GM12891 (cell line): ENCODE data around the gene ZNF236.

Source experiments
- PAX5 ChIP-seq: IDR thresholded peaks from 2 replicates; pipeline ENCODE4 v1.6.1; 2011; ENCODE audit warnings: low read length, moderate library complexity, mild to moderate bottlenecking; ENCODE audit not compliant: insufficient read depth, severe bottlenecking
- POLR2A ChIP-seq: IDR thresholded peaks from 2 replicates; pipeline ENCODE4 v1.6.1; 2011; ENCODE audit warnings: low read depth, low read length, control low read depth
- POLR2AphosphoS5 ChIP-seq: IDR thresholded peaks from 2 replicates; pipeline ENCODE4 v1.6.1; 2011; ENCODE audit warnings: low read depth, low read length, control low read depth
- POU2F2 ChIP-seq: IDR thresholded peaks from 2 replicates; pipeline ENCODE4 v1.6.1; 2011; ENCODE audit warnings: low read depth, mild to moderate bottlenecking, control low read depth, low read length, moderate library complexity
- SPI1 ChIP-seq: IDR thresholded peaks from 2 replicates; pipeline ENCODE4 v1.6.1; 2011; ENCODE audit warnings: low read depth, low read length, control low read depth
- TAF1 ChIP-seq: IDR thresholded peaks from 2 replicates; pipeline ENCODE4 v1.6.1; 2011; ENCODE audit warnings: low read depth, low read length, control low read depth

DNA sequence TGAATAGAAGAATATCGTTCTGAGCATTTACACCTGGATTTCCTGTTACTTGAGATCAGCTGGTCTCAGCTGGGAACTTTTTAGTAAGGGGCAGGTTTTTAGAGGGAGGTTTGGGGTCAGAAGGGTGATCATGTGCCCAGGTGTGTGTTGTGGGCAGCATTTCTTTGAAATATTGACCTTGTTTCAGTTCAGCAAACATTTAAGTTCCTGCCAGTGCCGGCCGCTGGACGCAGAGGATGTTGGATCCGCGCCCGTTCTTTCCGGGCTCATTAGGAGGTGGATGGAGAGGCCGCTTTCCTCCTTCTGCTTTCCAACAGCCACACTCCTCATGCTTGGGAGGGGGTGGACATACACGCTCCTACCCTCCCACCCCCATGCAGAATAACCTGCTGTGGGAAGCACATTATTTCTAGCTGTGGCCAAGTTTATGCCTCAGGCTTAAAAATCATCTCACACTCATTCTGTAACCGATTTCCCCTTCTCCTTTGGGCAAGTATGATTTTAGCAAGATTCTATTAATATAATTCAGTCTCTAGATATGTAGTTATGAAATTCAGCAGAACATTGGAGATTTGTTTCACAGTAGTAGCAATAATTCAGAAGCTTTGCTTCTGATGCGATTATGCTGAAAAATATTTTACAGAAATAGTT lies 131.4 kb downstream of the ZNF236 start:
- no peak for TF ChIP-seq POLR2A
- TF ChIP-seq SPI1, result no peak
- no peak for TF ChIP-seq POLR2AphosphoS5
- no peak for TF ChIP-seq TAF1
- TF ChIP-seq POU2F2, result no peak
- TF ChIP-seq PAX5, result no peak
